T-helper 2 cell (primary cell): ENCODE data around the gene ANK2.
"Not testable (repeated sequence)": the region's sequence is repeated elsewhere in the genome, so short reads cannot be mapped to it uniquely, and the experiment has no call there.

Experiments
- DNase-seq, 5 experiments: peaks; one replicate each; pipeline versions ENCODE4 v3.0.0 to v3.0.0-alpha.2; 2012 to 2022

The ANK2 gene

GRCh38 chr4:113154281-113154680 lies 104.8 kb downstream of the ANK2 start:
- DNase-seq = no peak

- no peak for DNase-seq
Measured at GRCh38 chr4:113157086-113157857, 107.8 kb downstream of the ANK2 start.

- DNase-seq = no peak
Measured at GRCh38 chr4:113159942-113160545, 110.6 kb downstream of the ANK2 start.

- DNase-seq = no peak
Measured at GRCh38 chr4:113160548-113160947, 111.1 kb downstream of the ANK2 start.

GRCh38 chr4:113162089-113162488 lies 112.6 kb downstream of the ANK2 start:
- no peak for DNase-seq

- DNase-seq = no peak
Measured at GRCh38 chr4:113169368-113169767, 119.9 kb downstream of the ANK2 start.

- DNase-seq = no peak
Measured at GRCh38 chr4:113170115-113170804, 120.8 kb downstream of the ANK2 start.

GRCh38 chr4:113170805-113171468 lies 121.5 kb downstream of the ANK2 start:
- DNase-seq = no peak

GRCh38 chr4:113173126-113173792 lies 123.8 kb downstream of the ANK2 start:
- no peak for DNase-seq

- peak in 1 of 5 experiments; percentile 10 for DNase-seq
Measured at GRCh38 chr4:113173793-113174264, 124.4 kb downstream of the ANK2 start.

GRCh38 chr4:113179091-113179490 lies 129.6 kb downstream of the ANK2 start:
- DNase-seq = no peak

- DNase-seq = no peak
Measured at GRCh38 chr4:113179996-113180395, 130.5 kb downstream of the ANK2 start.

- no peak for DNase-seq
Measured at GRCh38 chr4:113181289-113182007, 132.0 kb downstream of the ANK2 start.

GRCh38 chr4:113183032-113183605 lies 133.7 kb downstream of the ANK2 start:
- no peak for DNase-seq

- not testable (repeated sequence) for DNase-seq
Measured at GRCh38 chr4:113186220-113186619, 136.8 kb downstream of the ANK2 start.

GRCh38 chr4:113186913-113187312 lies 137.5 kb downstream of the ANK2 start:
- DNase-seq = no peak

GRCh38 chr4:113187358-113187757 lies 137.9 kb downstream of the ANK2 start:
- DNase-seq = no peak

- no peak for DNase-seq
Measured at GRCh38 chr4:113189546-113189945, 140.1 kb downstream of the ANK2 start.

GRCh38 chr4:113209153-113209552 lies 159.7 kb downstream of the ANK2 start:
- DNase-seq = no peak

- DNase-seq = no peak
Measured at GRCh38 chr4:113209652-113210320, 160.3 kb downstream of the ANK2 start.

- DNase-seq = no peak
Measured at GRCh38 chr4:113212613-113213012, 163.2 kb downstream of the ANK2 start.
